Islet of Langerhans (tissue), 1 donor: ENCODE results near the gene PCDHA4.

Experiments used
- FAIRE-seq: peaks from one replicate; lab custom pipeline; 2011; peaks lifted over from hg19 to GRCh38; lab: Jason Lieb, UNC

The PCDHA4 gene

DNA sequence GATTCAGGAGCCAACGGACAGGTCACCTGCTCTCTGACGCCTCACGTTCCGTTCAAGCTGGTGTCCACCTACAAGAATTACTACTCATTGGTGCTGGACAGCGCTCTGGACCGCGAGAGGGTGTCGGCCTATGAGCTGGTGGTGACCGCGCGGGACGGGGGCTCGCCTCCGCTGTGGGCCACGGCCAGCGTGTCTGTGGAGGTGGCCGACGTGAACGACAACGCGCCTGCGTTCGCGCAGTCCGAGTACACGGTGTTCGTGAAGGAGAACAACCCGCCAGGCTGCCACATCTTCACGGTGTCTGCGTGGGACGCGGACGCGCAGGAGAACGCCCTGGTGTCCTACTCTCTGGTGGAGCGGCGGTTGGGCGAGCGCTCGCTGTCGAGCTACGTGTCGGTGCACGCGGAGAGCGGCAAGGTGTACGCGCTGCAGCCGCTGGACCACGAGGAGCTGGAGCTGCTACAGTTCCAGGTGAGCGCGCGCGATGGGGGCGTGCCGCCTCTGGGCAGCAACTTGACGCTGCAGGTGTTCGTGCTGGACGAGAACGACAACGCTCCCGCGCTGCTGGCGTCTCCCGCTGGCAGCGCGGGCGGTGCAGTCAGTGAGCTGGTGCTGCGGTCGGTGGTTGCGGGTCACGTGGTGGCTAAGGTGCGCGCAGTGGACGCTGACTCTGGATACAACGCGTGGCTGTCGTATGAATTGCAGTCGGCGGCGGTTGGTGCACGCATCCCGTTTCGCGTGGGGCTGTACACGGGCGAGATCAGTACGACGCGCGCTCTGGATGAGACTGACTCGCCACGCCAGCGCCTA is 50.5 kb downstream of the PCDHA4 start:
- no peak for FAIRE-seq

DNA sequence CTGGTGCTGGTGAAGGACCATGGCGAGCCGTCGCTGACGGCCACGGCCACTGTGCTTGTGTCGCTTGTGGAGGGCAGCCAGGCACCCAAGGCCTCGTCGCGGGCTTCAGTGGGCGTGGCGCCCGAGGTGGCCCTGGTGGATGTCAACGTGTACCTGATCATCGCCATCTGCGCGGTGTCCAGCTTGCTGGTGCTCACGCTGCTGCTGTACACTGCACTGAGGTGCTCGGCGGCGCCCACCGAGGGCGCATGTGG is 51.0 kb downstream of the PCDHA4 start:
- FAIRE-seq, result no peak

GRCh38 chr5:140862441-140863295 is 55.8 kb downstream of the PCDHA4 start:
- no peak for FAIRE-seq
